ENCODE measurements around the gene ZBTB20. TPM values are rescaled to one million over a fixed set of nuclear protein-coding genes. Genes with fewer than 3 reads are reported as not detected.

Gene ZBTB20
- total RNA-seq, 1 donor from 2014 or later, result 62.0 TPM

- H3K27me3 ChIP-seq (ENCODE audit: low read depth), result no peaks in the 10 kb centered on the region
- intact Hi-C loops (cut with micrococcal nuclease), result no loop called here
- TF ChIP-seq CTCF (IDR thresholded peaks at IDR 0.05; ENCODE audit: borderline replicate concordance), result no peak
- peak overlapping the region; percentile 16 for H3K27ac ChIP-seq (replicated peaks)
- H3K4me3 ChIP-seq, result no peak overlapping the region
- H3K4me1 ChIP-seq, result peaks cover 36% of the 10 kb centered on the region
- no peak for DNase-seq
- H3K9me3 ChIP-seq (replicated peaks), result no peaks in the 10 kb centered on the region
- no peaks in the 10 kb centered on the region for H3K36me3 ChIP-seq
Observed at GRCh38 chr3:114846779-114847178, 300.3 kb downstream of the ZBTB20 start.

- Histone ChIP-seq H3K27me3 (ENCODE audit: low read depth) (no peaks in the 10 kb centered on the region), H3K9me3 (replicated peaks) (no peaks in the 10 kb centered on the region), H3K4me3 (no peak overlapping the region), H3K4me1 (peaks cover 36% of the 10 kb centered on the region), H3K36me3 (no peaks in the 10 kb centered on the region), H3K27ac (replicated peaks) (peak overlapping the region; percentile 16)
- intact Hi-C loops (cut with micrococcal nuclease), result no loop called here
- no peak for TF ChIP-seq CTCF (IDR thresholded peaks at IDR 0.05; ENCODE audit: borderline replicate concordance)
- no peak for DNase-seq
Observed at GRCh38 chr3:114846252-114846651, 300.8 kb downstream of the ZBTB20 start.

GRCh38 chr3:114841515-114841914 lies 305.6 kb downstream of the ZBTB20 start:
- DNase-seq, result no peak
- H3K9me3 ChIP-seq (replicated peaks), result no peaks in the 10 kb centered on the region
- H3K4me1 ChIP-seq, result peaks cover 3% of the 10 kb centered on the region
- intact Hi-C loops (cut with micrococcal nuclease), result no loop called here
- no peak for TF ChIP-seq CTCF (IDR thresholded peaks at IDR 0.05; ENCODE audit: borderline replicate concordance)
- no peaks in the 10 kb centered on the region for H3K36me3 ChIP-seq
- no peaks in the 10 kb centered on the region for H3K27me3 ChIP-seq (ENCODE audit: low read depth)
- no peak overlapping the region for H3K27ac ChIP-seq (replicated peaks)
- H3K4me3 ChIP-seq, result no peak overlapping the region

GRCh38 chr3:114839476-114839875 lies 307.6 kb downstream of the ZBTB20 start:
- no peak for TF ChIP-seq CTCF (IDR thresholded peaks at IDR 0.05; ENCODE audit: borderline replicate concordance)
- no peaks in the 10 kb centered on the region for H3K9me3 ChIP-seq (replicated peaks)
- H3K4me3 ChIP-seq, result no peak overlapping the region
- no peaks in the 10 kb centered on the region for H3K27me3 ChIP-seq (ENCODE audit: low read depth)
- DNase-seq, result no peak
- peaks cover 7% of the 10 kb centered on the region for H3K4me1 ChIP-seq
- intact Hi-C loops (cut with micrococcal nuclease), result no loop called here
- no peaks in the 10 kb centered on the region for H3K36me3 ChIP-seq
- no peak overlapping the region for H3K27ac ChIP-seq (replicated peaks)

- intact Hi-C loops (cut with micrococcal nuclease), result no loop called here
- H3K27me3 ChIP-seq (ENCODE audit: low read depth), result no peaks in the 10 kb centered on the region
- TF ChIP-seq CTCF (IDR thresholded peaks at IDR 0.05; ENCODE audit: borderline replicate concordance), result no peak
Observed at GRCh38 chr3:114838025-114838424, 309.1 kb downstream of the ZBTB20 start.

More at GRCh38 chr3:114838025-114838424, 309.1 kb downstream of the ZBTB20 start:
- no peak overlapping the region for H3K4me3 ChIP-seq
- DNase-seq, result no peak
- H3K9me3 ChIP-seq (replicated peaks), result no peaks in the 10 kb centered on the region
- no peak overlapping the region for H3K27ac ChIP-seq (replicated peaks)
- H3K4me1 ChIP-seq, result peaks cover 13% of the 10 kb centered on the region
- H3K36me3 ChIP-seq, result no peaks in the 10 kb centered on the region
